ENCODE results near the gene RBM17. TPM values are rescaled to one million over a fixed set of nuclear protein-coding genes. Genes with fewer than 3 reads are reported as not detected.
A peak's percentile ranks its signal among the peaks of the same experiment; 100 is the strongest.

Gene RBM17
- total RNA-seq, 4 donors from 2014 or later = 64.4 to 163 (median 146) TPM

DNA sequence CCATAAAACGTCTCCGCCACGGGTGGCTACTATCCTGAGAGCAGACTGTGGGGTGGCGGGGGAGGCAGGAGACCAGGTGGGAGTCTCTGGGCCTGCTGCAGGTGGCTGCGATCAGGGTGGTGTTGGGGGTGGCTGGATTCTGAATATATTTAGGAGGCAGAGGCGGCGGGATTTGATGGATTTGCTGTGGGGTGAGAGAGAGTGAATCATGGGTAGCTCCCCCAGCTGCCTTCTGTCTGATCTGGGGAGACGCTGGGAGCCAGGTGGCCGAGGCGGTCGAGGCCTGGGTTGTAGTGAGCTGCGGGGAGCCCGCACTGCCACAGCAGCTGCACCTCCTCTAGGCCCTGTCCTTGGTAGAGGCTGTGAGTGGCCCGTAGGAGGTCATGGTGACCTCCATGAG, 65.7 kb downstream of the RBM17 start:
- Histone ChIP-seq H3K4me3 (no peak overlapping the region), H3K4me1 (no peaks in the 10 kb centered on the region), H3K27me3 (no peaks in the 10 kb centered on the region), H3K36me3 (no peaks in the 10 kb centered on the region), H3K9me3 (no peaks in the 10 kb centered on the region), H3K27ac (no peak overlapping the region)
- intact Hi-C loops (cut with DNase I; ENCODE audit: low total_unique reads) = loop anchor here (5.0 kb wide), 1 partner anchor 37 kb away; no protein-coding TSS in a partner anchor
- TF ChIP-seq, protein P1, sequence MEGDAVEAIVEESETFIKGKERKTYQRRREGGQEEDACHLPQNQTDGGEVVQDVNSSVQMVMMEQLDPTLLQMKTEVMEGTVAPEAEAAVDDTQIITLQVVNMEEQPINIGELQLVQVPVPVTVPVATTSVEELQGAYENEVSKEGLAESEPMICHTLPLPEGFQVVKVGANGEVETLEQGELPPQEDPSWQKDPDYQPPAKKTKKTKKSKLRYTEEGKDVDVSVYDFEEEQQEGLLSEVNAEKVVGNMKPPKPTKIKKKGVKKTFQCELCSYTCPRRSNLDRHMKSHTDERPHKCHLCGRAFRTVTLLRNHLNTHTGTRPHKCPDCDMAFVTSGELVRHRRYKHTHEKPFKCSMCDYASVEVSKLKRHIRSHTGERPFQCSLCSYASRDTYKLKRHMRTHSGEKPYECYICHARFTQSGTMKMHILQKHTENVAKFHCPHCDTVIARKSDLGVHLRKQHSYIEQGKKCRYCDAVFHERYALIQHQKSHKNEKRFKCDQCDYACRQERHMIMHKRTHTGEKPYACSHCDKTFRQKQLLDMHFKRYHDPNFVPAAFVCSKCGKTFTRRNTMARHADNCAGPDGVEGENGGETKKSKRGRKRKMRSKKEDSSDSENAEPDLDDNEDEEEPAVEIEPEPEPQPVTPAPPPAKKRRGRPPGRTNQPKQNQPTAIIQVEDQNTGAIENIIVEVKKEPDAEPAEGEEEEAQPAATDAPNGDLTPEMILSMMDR (IDR thresholded peaks at IDR 0.05) = no peak
- TF ChIP-seq POLR2A (IDR thresholded peaks at IDR 0.05) = no peak
- no peak for DNase-seq

DNA sequence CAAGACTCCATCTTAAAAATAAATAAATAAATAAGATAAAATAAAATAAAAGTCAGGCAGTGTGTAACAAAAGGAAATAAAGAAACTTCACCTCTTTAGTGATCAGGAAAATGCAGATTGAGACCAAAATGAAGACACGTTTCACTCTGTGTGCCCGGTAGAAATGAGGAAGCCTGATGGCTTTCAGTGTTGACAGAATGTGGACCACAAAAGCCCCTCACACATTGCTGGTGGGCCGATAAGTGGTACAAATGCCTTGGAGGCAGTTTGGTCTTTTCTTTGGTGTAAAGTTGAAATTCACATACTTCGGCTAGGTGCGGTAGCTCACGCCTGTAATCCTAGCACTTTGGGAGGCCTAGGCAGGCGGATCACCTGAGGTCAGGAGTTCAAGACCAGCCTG, 69.4 kb downstream of the RBM17 start:
- Histone ChIP-seq H3K36me3 (no peaks in the 10 kb centered on the region), H3K4me3 (no peak overlapping the region), H3K4me1 (peaks cover 0 to 7% of the 10 kb centered on the region in 2 donors), H3K9me3 (no peaks in the 10 kb centered on the region), H3K27me3 (no peaks in the 10 kb centered on the region), H3K27ac (peak overlapping the region in 1 of 2 donors; percentile 11)
- no peak for TF ChIP-seq POLR2A (IDR thresholded peaks at IDR 0.05)
- TF ChIP-seq, protein P1 (IDR thresholded peaks at IDR 0.05) = no peak
- intact Hi-C loops (cut with DNase I; ENCODE audit: low total_unique reads) = no loop called here
- no peak for DNase-seq

DNA sequence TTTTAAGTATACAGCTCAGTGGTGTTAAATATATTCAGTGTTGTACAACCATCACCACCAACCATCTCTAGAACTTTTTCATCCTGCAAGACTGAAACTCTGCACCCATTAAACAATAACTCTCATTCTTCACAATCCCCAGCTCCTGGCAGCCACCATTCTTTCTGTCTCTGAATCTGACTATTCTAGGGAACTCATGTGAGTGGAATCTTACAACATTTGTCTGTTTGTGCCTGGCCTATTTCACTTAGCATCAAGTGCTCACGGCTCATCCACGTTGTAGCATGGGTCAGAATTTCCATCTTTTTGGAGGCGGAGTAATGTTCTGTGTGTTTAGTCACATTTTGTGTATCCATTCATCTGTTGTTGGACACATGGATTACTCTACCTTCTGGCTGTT, 73.1 kb downstream of the RBM17 start:
- Histone ChIP-seq H3K27ac (peak overlapping the region in 1 of 2 donors; percentile 90), H3K9me3 (no peaks in the 10 kb centered on the region), H3K36me3 (no peaks in the 10 kb centered on the region), H3K4me3 (no peak overlapping the region), H3K4me1 (peaks cover 0 to 7% of the 10 kb centered on the region in 2 donors), H3K27me3 (no peaks in the 10 kb centered on the region)
- no peak for TF ChIP-seq POLR2A (IDR thresholded peaks at IDR 0.05)
- TF ChIP-seq, protein P1 (IDR thresholded peaks at IDR 0.05) = no peak
- DNase-seq = no peak
- intact Hi-C loops (cut with DNase I; ENCODE audit: low total_unique reads) = no loop called here

DNA sequence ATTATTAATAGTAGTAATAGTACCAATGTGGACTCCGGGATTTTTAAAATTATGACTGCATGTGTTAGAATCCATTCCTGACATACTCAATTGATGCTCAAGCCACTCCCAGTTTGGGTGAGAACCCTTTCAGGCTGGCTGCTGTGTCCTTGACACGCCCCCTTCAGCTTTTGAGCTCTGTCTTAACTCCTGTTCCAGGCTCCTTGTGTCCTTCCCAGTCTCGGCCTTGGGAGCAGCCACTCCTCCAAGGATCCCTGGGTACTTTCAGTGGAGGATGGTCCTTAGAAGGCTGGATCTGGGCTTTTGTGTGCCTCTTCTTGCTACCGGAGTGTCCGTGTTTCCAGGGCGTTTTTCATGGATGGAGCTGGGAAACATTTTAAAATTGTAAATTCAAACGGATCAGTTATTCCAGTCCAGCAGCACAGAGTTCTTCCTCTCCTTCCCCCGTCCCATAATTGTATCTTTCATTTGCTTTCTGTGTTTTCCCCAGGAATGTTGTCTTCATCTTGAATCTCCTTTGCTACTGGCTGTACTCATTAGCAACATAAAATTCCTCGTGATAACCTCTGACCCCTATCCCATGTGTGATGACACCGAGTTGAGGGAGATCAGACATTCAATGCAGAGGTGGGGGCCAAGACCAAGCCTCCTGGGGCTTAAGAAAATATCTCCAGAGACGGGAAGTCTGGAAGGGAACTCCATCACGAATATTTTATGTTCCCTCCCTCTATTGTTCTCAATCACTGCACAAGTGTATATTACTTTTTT, 73.9 kb downstream of the RBM17 start:
- peak overlapping the region; percentile 90 to 92 for H3K27ac ChIP-seq
- intact Hi-C loops (cut with DNase I; ENCODE audit: low total_unique reads) = no loop called here
- peak in 1 of 2 donors; percentile 34 for DNase-seq
- TF ChIP-seq, protein P1 (IDR thresholded peaks at IDR 0.05) = no peak
- TF ChIP-seq POLR2A (IDR thresholded peaks at IDR 0.05) = no peak
- H3K4me3 ChIP-seq = peak overlapping the region; percentile 34 to 84
- peaks cover 0 to 7% of the 10 kb centered on the region in 2 donors for H3K4me1 ChIP-seq
- H3K9me3 ChIP-seq = no peaks in the 10 kb centered on the region
- no peaks in the 10 kb centered on the region for H3K36me3 ChIP-seq
- H3K27me3 ChIP-seq = no peaks in the 10 kb centered on the region
